SK-N-MC (cell line): ENCODE measurements around the gene BICD2.

Experiments used
- EZH2 ChIP-seq: fragments of 200-600 bp; sonication (generic); IDR thresholded peaks from one replicate; pipeline ENCODE4 v1.6.1; 2017; ENCODE audit warnings: antibody characterized with exemption
- FOXP2 ChIP-seq: optimal IDR thresholded peaks from 2 replicates; pipeline ENCODE3; 2011; ENCODE audit warnings: mild to moderate bottlenecking, moderate library complexity; ENCODE audit not compliant: insufficient read depth; ENCODE audit errors: extremely low read length, control extremely low read depth
- POLR2AphosphoS5 ChIP-seq: IDR thresholded peaks from 2 replicates; pipeline ENCODE4 v1.6.1; 2012; ENCODE audit warnings: mild to moderate bottlenecking, low read depth, low read length, borderline replicate concordance

DNA sequence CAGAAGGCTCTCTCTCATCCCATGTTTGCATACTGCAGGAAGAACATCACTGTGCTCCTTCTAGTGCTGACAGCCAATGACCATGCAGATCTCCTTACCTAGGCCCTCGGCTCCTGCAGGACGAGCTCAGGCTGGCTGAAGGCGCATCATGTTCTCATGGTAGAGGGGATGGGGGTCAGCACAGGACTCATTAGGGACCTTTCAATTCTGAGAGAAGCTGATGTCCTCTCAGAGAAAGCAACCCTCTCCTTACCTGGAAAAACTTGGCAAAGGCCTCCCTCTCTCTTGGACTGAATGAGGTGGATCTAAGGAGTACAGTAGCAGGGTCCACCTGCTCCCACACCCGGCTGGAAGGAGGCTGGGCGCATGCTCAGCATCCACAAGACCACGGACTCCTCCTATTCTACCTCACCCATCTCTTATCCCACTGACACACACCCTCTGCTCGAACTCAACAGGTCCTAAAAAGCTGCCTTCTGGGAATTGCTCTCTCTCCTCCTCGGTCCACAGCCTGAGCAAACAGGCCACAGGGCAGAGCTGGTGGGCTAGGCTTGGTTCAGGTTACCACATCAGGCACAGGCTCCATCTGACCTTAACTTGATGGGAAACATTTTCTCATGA, 97.6 kb downstream of the BICD2 start:
- TF ChIP-seq POLR2AphosphoS5 = no peak
- TF ChIP-seq EZH2 = no peak
- TF ChIP-seq FOXP2 = no peak
